ENCODE measurements around the gene LOX.

DNA sequence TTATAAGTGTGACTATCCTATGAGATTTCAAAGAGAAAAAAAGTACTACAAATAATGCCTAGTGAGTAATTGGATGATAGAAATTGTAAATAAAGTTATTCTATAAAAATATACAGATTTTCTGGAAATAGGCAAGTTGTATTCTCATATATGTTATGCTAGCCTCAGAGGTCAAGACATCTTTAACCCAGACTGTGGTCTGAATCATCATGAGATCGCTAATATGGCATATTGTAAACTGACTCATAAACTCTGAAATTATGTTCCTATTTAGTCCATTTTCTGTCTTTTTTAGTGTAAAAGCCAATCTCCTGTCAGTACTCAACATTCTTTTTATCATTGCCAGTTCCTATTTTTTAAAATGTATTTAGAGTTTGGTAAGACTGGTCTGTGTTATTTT lies 14.2 kb downstream of the LOX start:
- TF ChIP-seq, protein P1, sequence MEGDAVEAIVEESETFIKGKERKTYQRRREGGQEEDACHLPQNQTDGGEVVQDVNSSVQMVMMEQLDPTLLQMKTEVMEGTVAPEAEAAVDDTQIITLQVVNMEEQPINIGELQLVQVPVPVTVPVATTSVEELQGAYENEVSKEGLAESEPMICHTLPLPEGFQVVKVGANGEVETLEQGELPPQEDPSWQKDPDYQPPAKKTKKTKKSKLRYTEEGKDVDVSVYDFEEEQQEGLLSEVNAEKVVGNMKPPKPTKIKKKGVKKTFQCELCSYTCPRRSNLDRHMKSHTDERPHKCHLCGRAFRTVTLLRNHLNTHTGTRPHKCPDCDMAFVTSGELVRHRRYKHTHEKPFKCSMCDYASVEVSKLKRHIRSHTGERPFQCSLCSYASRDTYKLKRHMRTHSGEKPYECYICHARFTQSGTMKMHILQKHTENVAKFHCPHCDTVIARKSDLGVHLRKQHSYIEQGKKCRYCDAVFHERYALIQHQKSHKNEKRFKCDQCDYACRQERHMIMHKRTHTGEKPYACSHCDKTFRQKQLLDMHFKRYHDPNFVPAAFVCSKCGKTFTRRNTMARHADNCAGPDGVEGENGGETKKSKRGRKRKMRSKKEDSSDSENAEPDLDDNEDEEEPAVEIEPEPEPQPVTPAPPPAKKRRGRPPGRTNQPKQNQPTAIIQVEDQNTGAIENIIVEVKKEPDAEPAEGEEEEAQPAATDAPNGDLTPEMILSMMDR (IDR thresholded peaks at IDR 0.05 in 2 of 3, conservative IDR thresholded peaks at IDR 0.05 in 1 of 3; ENCODE audit: borderline replicate concordance in 1 of 3, insufficient read depth in 1 of 3, low read depth in 2 of 3, low read length in 2 of 3) = no peak
- TF ChIP-seq SP1 (IDR thresholded peaks at IDR 0.05; ENCODE audit: low read depth) (no peak), POLR2A (IDR thresholded peaks at IDR 0.05; ENCODE audit: borderline replicate concordance, extremely low read depth, insufficient read depth, insufficient read length) (no peak), JUND (IDR thresholded peaks at IDR 0.05) (no peak), POLR2AphosphoS5 (IDR thresholded peaks at IDR 0.05; ENCODE audit: low read depth, low read length) (no peak), EZH2 (IDR thresholded peaks at IDR 0.05) (no peak), YY1 (IDR thresholded peaks at IDR 0.05; ENCODE audit: extremely low read depth, insufficient replicate concordance, low read depth, low read length) (no peak), SIN3A (IDR thresholded peaks at IDR 0.05; ENCODE audit: low read depth) (no peak), EGR1 (IDR thresholded peaks at IDR 0.05; ENCODE audit: low read depth) (no peak), CEBPB (IDR thresholded peaks at IDR 0.05; ENCODE audit: low read depth) (no peak)
- TF ChIP-seq, protein P2, sequence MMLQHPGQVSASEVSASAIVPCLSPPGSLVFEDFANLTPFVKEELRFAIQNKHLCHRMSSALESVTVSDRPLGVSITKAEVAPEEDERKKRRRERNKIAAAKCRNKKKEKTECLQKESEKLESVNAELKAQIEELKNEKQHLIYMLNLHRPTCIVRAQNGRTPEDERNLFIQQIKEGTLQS (IDR thresholded peaks at IDR 0.05) = no peak
- TF ChIP-seq, protein P3, sequence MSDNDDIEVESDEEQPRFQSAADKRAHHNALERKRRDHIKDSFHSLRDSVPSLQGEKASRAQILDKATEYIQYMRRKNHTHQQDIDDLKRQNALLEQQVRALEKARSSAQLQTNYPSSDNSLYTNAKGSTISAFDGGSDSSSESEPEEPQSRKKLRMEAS (IDR thresholded peaks at IDR 0.05) = no peak
